ENCODE data around the gene JARID2. TPM values are rescaled to one million over a fixed set of nuclear protein-coding genes. Genes with fewer than 3 reads are reported as not detected.

The JARID2 gene
- total and polyA plus RNA-seq, 10 of the 15 experiments (the other 5 are each of a cell fraction or from before 2014, with no cell fraction given): 4.2 to 21.6 (median 11.7) TPM

DNA sequence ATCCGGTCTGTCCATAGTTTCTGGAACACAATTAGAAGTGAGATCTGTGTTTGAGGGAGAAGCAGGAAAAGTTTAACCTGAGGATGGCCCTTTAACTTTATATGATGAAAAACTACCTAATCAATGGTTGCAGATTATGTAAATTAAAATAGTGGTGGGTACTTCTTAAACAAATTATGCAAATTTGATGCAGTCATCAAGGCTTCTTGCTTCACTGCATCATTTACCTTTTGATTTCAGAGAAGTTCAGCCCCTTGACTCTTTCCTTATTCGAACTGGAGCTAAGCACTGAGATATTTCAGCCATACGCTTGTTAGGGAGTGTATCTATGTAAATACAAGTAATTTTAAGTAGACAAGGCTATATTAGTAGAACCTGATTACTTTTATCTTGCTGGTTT, 73.8 kb downstream of the JARID2 start:
- RAD21 ChIA-PET (ENCODE audit: unreplicated experiment): interaction anchor here (0.8 to 9.3 kb wide), 13 partner anchors 8 to 115 kb away, joined by 3 to 75 read pairs (median 5); partner anchors contain the start of gene JARID2
- no peaks in the 10 kb centered on the region for H4K20me1 ChIP-seq (ENCODE audit: control insufficient read depth, insufficient read depth)

More for the DNA sequence above, 73.8 kb downstream of the JARID2 start:
- ATAC-seq (peak; percentile 10), FAIRE-seq (no peak), DNase-seq (ENCODE audit: low read depth, low spot score) (no peak)
- Histone ChIP-seq H3K4me3 (peak overlapping the region; percentile 44; the same call in 1 of the 2 replicates), H3K36me3 (ENCODE audit: control insufficient read depth in 2 of 2, insufficient read depth in 2 of 2, low read length in 1 of 2) (no peaks in the 10 kb centered on the region; a peak in 1 of 4 replicates), H3K4me2 (ENCODE audit: control insufficient read depth, insufficient read depth) (peak overlapping the region; percentile 76), H3K79me2 (ENCODE audit: control insufficient read depth, insufficient read depth, low read length) (peaks cover 96% of the 10 kb centered on the region), H3K9ac (ENCODE audit: control insufficient read depth, insufficient read depth, low read length) (peak overlapping the region; percentile 21; the same call in 1 of the 2 replicates), H3K27ac (ENCODE audit: control insufficient read depth, insufficient read depth) (peak overlapping the region; percentile 82), H2AFZ (ENCODE audit: control insufficient read depth, low read depth, low read length) (no peak overlapping the region), H3K9me3 (replicated peaks; ENCODE audit: control insufficient read depth, insufficient read depth, low read length) (no peaks in the 10 kb centered on the region; the same call in 2 of the 3 replicates), H3K27me3 (replicated peaks in 1 of 2; ENCODE audit: control insufficient read depth in 2 of 2, insufficient read depth in 2 of 2, low read length in 1 of 2) (no peaks in the 10 kb centered on the region), H3K4me1 (ENCODE audit: control insufficient read depth, insufficient read depth, low read length) (peaks cover 67% of the 10 kb centered on the region)
- TF ChIP-seq EZH2 (IDR thresholded peaks at IDR 0.05; ENCODE audit: borderline replicate concordance, control insufficient read depth, low read depth, low read length) (no peak), ZNF207 (IDR thresholded peaks at IDR 0.05; ENCODE audit: borderline replicate concordance) (no peak), BCL11A (IDR thresholded peaks at IDR 0.05; ENCODE audit: low read depth, low read length) (no peak), LARP7 (IDR thresholded peaks at IDR 0.05) (no peak), POU2F2 (IDR thresholded peaks at IDR 0.05; ENCODE audit: borderline replicate concordance, low read depth, low read length) (no peak), IKZF2 (IDR thresholded peaks at IDR 0.05) (no peak), SREBF2 (IDR thresholded peaks at IDR 0.05; ENCODE audit: low read length) (no peak), ZZZ3 (IDR thresholded peaks at IDR 0.05; ENCODE audit: control insufficient read depth, insufficient read length, low read depth) (no peak), PAX8 (IDR thresholded peaks at IDR 0.05) (no peak), BHLHE40 (IDR thresholded peaks at IDR 0.05; ENCODE audit: borderline replicate concordance in 1 of 2, low read depth in 2 of 2, low read length in 1 of 2) (no peak), EGR1 (IDR thresholded peaks at IDR 0.05; ENCODE audit: borderline replicate concordance in 1 of 2, low read depth in 2 of 2, low read length in 2 of 2) (no peak)
- TF ChIP-seq, protein P1, sequence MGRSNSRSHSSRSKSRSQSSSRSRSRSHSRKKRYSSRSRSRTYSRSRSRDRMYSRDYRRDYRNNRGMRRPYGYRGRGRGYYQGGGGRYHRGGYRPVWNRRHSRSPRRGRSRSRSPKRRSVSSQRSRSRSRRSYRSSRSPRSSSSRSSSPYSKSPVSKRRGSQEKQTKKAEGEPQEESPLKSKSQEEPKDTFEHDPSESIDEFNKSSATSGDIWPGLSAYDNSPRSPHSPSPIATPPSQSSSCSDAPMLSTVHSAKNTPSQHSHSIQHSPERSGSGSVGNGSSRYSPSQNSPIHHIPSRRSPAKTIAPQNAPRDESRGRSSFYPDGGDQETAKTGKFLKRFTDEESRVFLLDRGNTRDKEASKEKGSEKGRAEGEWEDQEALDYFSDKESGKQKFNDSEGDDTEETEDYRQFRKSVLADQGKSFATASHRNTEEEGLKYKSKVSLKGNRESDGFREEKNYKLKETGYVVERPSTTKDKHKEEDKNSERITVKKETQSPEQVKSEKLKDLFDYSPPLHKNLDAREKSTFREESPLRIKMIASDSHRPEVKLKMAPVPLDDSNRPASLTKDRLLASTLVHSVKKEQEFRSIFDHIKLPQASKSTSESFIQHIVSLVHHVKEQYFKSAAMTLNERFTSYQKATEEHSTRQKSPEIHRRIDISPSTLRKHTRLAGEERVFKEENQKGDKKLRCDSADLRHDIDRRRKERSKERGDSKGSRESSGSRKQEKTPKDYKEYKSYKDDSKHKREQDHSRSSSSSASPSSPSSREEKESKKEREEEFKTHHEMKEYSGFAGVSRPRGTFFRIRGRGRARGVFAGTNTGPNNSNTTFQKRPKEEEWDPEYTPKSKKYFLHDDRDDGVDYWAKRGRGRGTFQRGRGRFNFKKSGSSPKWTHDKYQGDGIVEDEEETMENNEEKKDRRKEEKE (IDR thresholded peaks at IDR 0.05): no peak
- TF ChIP-seq, protein P2, sequence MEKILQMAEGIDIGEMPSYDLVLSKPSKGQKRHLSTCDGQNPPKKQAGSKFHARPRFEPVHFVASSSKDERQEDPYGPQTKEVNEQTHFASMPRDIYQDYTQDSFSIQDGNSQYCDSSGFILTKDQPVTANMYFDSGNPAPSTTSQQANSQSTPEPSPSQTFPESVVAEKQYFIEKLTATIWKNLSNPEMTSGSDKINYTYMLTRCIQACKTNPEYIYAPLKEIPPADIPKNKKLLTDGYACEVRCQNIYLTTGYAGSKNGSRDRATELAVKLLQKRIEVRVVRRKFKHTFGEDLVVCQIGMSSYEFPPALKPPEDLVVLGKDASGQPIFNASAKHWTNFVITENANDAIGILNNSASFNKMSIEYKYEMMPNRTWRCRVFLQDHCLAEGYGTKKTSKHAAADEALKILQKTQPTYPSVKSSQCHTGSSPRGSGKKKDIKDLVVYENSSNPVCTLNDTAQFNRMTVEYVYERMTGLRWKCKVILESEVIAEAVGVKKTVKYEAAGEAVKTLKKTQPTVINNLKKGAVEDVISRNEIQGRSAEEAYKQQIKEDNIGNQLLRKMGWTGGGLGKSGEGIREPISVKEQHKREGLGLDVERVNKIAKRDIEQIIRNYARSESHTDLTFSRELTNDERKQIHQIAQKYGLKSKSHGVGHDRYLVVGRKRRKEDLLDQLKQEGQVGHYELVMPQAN (conservative IDR thresholded peaks at IDR 0.05): no peak
- TF ChIP-seq, protein P3, sequence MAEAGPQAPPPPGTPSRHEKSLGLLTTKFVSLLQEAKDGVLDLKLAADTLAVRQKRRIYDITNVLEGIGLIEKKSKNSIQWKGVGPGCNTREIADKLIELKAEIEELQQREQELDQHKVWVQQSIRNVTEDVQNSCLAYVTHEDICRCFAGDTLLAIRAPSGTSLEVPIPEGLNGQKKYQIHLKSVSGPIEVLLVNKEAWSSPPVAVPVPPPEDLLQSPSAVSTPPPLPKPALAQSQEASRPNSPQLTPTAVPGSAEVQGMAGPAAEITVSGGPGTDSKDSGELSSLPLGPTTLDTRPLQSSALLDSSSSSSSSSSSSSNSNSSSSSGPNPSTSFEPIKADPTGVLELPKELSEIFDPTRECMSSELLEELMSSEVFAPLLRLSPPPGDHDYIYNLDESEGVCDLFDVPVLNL (IDR thresholded peaks at IDR 0.05; ENCODE audit: low read depth, low read length): no peak
- BruUV-seq (replicated peaks): no TSS peak
- CTCF ChIA-PET: interaction anchor here (1.2 to 14.2 kb wide), 5 partner anchors 14 to 115 kb away, joined by 3 to 146 read pairs (median 5); no protein-coding TSS in a partner anchor
- intact Hi-C loops (cut with micrococcal nuclease; ENCODE audit: unreplicated experiment) (loop anchor here (10.0 kb wide), 1 partner anchor 305 kb away; no protein-coding TSS in a partner anchor), in situ Hi-C loops (cut with MboI) (no loop called here)
- SMC1A ChIA-PET (ENCODE audit: uncharacterized antibody, unreplicated experiment): interaction anchor here (0.8 to 13.2 kb wide), 14 partner anchors 10 to 103 kb away, joined by 3 to 301 read pairs (median 10); no protein-coding TSS in a partner anchor
- POLR2A ChIA-PET: interaction anchor here (1.0 to 3.3 kb wide), 9 partner anchors 11 to 66 kb away, joined by 3 to 13 read pairs (median 4); no protein-coding TSS in a partner anchor
- whole genome bisulfite sequencing (ENCODE audit: insufficient coverage, insufficient replicate concordance, low lambda C conversion rate, missing lambda C conversion rate): 80% methylated on average over 3 of the region's 3 CpGs
